Upper lobe of left lung (tissue), 6 donors: ENCODE data around the gene NXNL2. TPM values are rescaled to one million over a fixed set of nuclear protein-coding genes. Genes with fewer than 3 reads are reported as not detected.
A peak's percentile ranks its signal among the peaks of the same experiment; 100 is the strongest.

Experiments
- ATAC-seq, 2 donors: fragments of 200-7000 bp; cut with Tn5 transposase; one replicate each; pipeline ENCODE4 v1.9.1; 2022; ENCODE audit warnings: mild to moderate bottlenecking in 2 of 2, moderate library complexity in 2 of 2; ENCODE audit not compliant: low FRiP score in 2 of 2
- DNase-seq, 2 donors: peaks; one replicate each; pipeline ENCODE4 v3.0.0-alpha.2; 2019 to 2020
- H3K27ac ChIP-seq, 4 donors: fragments of 200-600 bp; sonication (generic); one replicate each; pipeline ENCODE4 v1.5.1; 2016 to 2019
- H3K27me3 ChIP-seq, 4 donors: fragments of 200-600 bp; sonication (generic); one replicate each; pipeline ENCODE4 v1.5.1; 2017 to 2019
- H3K36me3 ChIP-seq, 4 donors: fragments of 200-600 bp; sonication (generic); one replicate each; pipeline ENCODE4 v1.5.1; 2016 to 2019
- H3K4me1 ChIP-seq, 4 donors: fragments of 200-600 bp; sonication (generic); one replicate each; pipeline ENCODE4 v1.5.1; 2018 to 2019
- H3K4me3 ChIP-seq, 4 donors: fragments of 200-600 bp; sonication (generic); one replicate each; pipeline ENCODE4 v1.5.1; 2017 to 2019; ENCODE audit warnings: mild to moderate bottlenecking in 2 of 4, moderate library complexity in 1 of 4
- H3K9me3 ChIP-seq, 4 donors: fragments of 200-600 bp; sonication (generic); one replicate each; pipeline ENCODE4 v1.5.1; 2018 to 2019
- EP300 ChIP-seq, 4 donors: sonication (generic); formaldehyde crosslinking; IDR thresholded peaks; one replicate each; pipeline ENCODE4 v1.5.1; 2017; ENCODE audit warnings: antibody characterized with exemption in 4 of 4, control low read depth in 2 of 4
- POLR2A ChIP-seq, 4 donors: fragments of 450-650 bp; IDR thresholded peaks; one replicate each; pipeline ENCODE4 v1.5.1; 2016 to 2017; ENCODE audit warnings: antibody characterized with exemption in 4 of 4, mild to moderate bottlenecking in 2 of 4
- POLR2AphosphoS5 ChIP-seq, 2 donors: sonication (generic); formaldehyde crosslinking; IDR thresholded peaks; one replicate each; pipeline ENCODE4 v1.5.1; 2017; ENCODE audit warnings: antibody characterized with exemption in 2 of 2
- WGBS, 2 donors: methylation state at CpG; one replicate each; pipeline ENCODE4 v1.1.5; 2017 to 2018; 5-methylcytosine and 5-hydroxymethylcytosine counted together
- total RNA-seq, 6 donors: library from RNA; depleted of rRNA in 4 of 6; stranded (reverse); fragments of >200 nt in 4 of 6; gene quantifications; one replicate each; pipeline versions ENCODE4 v1.1.0 to v1.2.1, GENCODE V29; 2016 to 2021
- TF ChIP-seq, protein P1 (sequence below), 6 experiments: fragments of 450-650 bp in 4 of 6; fragments of 200-600 bp in 2 of 6; sonication (generic) in 2 of 6; IDR thresholded peaks; one replicate each; pipeline ENCODE4 v1.5.1; 2016 to 2019; ENCODE audit warnings: antibody characterized with exemption in 6 of 6
- donor health status: DM: no; HTN: no; CAD: no; lungs with moderate emphysema.
- donor health status: DM: no; HTN: yes; CAD: no; lungs with severe emphysema.

NXNL2 gene
- total RNA-seq, 6 donors from 2014 or later: 0.37 to 4.2 (median 0.97) TPM; not detected in 2

GRCh38 chr9:88511906-88512305, 23.1 kb upstream of the NXNL2 start:
- H3K27me3 ChIP-seq: no peaks in the 10 kb centered on the region
- no peak overlapping the region for H3K4me3 ChIP-seq
- no peaks in the 10 kb centered on the region for H3K4me1 ChIP-seq
- ATAC-seq (no peak), DNase-seq (no peak)
- TF ChIP-seq POLR2AphosphoS5 (IDR thresholded peaks at IDR 0.05) (no peak), EP300 (IDR thresholded peaks at IDR 0.05) (no peak), POLR2A (IDR thresholded peaks at IDR 0.05) (no peak)
- TF ChIP-seq, protein P1, sequence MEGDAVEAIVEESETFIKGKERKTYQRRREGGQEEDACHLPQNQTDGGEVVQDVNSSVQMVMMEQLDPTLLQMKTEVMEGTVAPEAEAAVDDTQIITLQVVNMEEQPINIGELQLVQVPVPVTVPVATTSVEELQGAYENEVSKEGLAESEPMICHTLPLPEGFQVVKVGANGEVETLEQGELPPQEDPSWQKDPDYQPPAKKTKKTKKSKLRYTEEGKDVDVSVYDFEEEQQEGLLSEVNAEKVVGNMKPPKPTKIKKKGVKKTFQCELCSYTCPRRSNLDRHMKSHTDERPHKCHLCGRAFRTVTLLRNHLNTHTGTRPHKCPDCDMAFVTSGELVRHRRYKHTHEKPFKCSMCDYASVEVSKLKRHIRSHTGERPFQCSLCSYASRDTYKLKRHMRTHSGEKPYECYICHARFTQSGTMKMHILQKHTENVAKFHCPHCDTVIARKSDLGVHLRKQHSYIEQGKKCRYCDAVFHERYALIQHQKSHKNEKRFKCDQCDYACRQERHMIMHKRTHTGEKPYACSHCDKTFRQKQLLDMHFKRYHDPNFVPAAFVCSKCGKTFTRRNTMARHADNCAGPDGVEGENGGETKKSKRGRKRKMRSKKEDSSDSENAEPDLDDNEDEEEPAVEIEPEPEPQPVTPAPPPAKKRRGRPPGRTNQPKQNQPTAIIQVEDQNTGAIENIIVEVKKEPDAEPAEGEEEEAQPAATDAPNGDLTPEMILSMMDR (IDR thresholded peaks at IDR 0.05): no peak
- no peaks in the 10 kb centered on the region for H3K9me3 ChIP-seq
- H3K36me3 ChIP-seq: no peaks in the 10 kb centered on the region
- 79 to 86% methylated on average over 4 of the region's 4 CpGs for WGBS, 2 donors
- H3K27ac ChIP-seq: no peak overlapping the region

DNA sequence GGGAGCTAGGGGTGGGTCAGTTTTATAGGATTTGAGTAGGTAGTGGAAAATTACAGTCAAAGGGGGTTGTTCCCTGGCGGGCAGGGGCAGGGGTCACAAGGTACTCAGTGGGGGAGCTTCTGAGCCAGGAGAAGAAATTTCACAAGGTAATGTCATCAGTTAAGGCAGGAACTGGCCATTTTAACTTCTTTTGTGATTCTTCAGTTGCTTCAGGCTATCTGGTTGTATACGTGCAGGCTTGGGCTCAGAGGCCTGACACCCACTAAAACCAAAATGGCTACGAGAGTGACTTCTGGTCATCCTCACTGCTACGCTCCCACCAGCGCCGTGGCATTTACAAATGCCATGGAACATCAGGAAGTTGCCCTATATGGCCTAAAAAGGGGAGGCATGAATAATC, 20.7 kb upstream of the NXNL2 start:
- 95 to 98% methylated on average over 6 of the region's 6 CpGs for WGBS, 2 donors
- ATAC-seq (no peak), DNase-seq (no peak)
- Histone ChIP-seq H3K27ac (no peak overlapping the region), H3K4me1 (no peaks in the 10 kb centered on the region), H3K4me3 (no peak overlapping the region), H3K9me3 (no peaks in the 10 kb centered on the region), H3K27me3 (no peaks in the 10 kb centered on the region), H3K36me3 (no peaks in the 10 kb centered on the region)
- TF ChIP-seq POLR2AphosphoS5 (IDR thresholded peaks at IDR 0.05): no peak
- no peak for TF ChIP-seq EP300 (IDR thresholded peaks at IDR 0.05)
- TF ChIP-seq, protein P1 (IDR thresholded peaks at IDR 0.05): no peak
- no peak for TF ChIP-seq POLR2A (IDR thresholded peaks at IDR 0.05)

DNA sequence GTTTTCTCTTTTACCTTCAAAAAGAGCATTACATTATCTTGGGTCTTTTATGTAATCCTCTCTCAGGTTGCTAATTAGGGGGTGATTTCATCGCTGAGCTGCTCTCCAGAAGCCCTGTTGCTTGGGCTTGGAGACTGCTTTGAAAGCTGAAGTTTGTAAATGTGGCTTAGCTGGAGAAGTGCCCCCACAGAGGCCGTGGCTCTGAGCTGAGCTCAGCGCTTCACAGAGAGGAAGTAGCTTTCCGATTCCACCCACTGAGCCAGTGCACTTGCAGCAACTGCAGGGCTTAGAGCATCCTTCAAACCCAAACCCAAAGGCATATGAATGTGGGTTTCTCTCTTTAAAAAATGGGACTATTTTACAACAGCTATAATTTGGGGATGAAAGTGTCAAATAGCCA, 13.7 kb upstream of the NXNL2 start:
- TF ChIP-seq POLR2A (IDR thresholded peaks at IDR 0.05) (no peak), EP300 (IDR thresholded peaks at IDR 0.05) (no peak)
- TF ChIP-seq, protein P1 (IDR thresholded peaks at IDR 0.05): no peak
- WGBS, 2 donors: 32 to 45% methylated on average over 4 of the region's 4 CpGs

DNA sequence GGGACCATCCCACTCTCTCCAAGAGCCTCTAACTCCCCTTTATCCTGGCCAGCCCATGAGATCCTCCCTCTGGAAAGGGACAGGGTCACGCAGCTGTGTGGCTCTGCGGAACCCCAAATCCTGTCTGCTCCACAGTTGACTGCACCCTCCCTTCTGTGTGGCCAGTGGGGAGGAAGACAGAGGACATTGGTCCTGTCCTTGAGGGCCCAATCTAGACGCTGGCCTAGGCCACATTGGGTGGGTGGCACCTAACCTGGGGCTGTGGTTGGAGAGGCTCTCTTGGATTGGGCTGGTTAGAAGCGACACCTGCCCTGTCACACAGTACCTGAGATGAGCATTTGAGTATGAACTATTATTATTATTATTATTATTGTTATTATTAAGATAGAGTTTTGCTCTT, 12.6 kb upstream of the NXNL2 start:
- H3K4me1 ChIP-seq: no peaks in the 10 kb centered on the region
- H3K27ac ChIP-seq: no peak overlapping the region
- no peaks in the 10 kb centered on the region for H3K36me3 ChIP-seq
- no peak overlapping the region for H3K4me3 ChIP-seq
- H3K9me3 ChIP-seq: no peaks in the 10 kb centered on the region
- no peak for DNase-seq
- H3K27me3 ChIP-seq: no peaks in the 10 kb centered on the region
- TF ChIP-seq EP300 (IDR thresholded peaks at IDR 0.05) (no peak), POLR2A (IDR thresholded peaks at IDR 0.05) (no peak)
- no peak for ATAC-seq
- WGBS, 2 donors: 89 to 94% methylated on average over 4 of the region's 4 CpGs

More for the DNA sequence above, 13.7 kb upstream of the NXNL2 start:
- ATAC-seq: peak in 1 of 2 donors; percentile 57
- no peak overlapping the region for H3K27ac ChIP-seq
- no peaks in the 10 kb centered on the region for H3K9me3 ChIP-seq
- DNase-seq: no peak
- H3K4me1 ChIP-seq: no peaks in the 10 kb centered on the region
- no peak overlapping the region for H3K4me3 ChIP-seq
- no peaks in the 10 kb centered on the region for H3K36me3 ChIP-seq
- no peaks in the 10 kb centered on the region for H3K27me3 ChIP-seq

- no peak for DNase-seq
- Histone ChIP-seq H3K4me1 (no peaks in the 10 kb centered on the region), H3K27me3 (no peaks in the 10 kb centered on the region), H3K36me3 (no peaks in the 10 kb centered on the region), H3K27ac (no peak overlapping the region), H3K4me3 (no peak overlapping the region), H3K9me3 (no peaks in the 10 kb centered on the region)
- WGBS, 2 donors: 84 to 91% methylated on average over 3 of the region's 3 CpGs
- no peak for TF ChIP-seq POLR2AphosphoS5 (IDR thresholded peaks at IDR 0.05)
- TF ChIP-seq EP300 (IDR thresholded peaks at IDR 0.05): no peak
- TF ChIP-seq, protein P1 (IDR thresholded peaks at IDR 0.05): no peak
- no peak for ATAC-seq
Measured at GRCh38 chr9:88523056-88523455, 11.9 kb upstream of the NXNL2 start.
